Measurements from ENCODE around the gene CUBN.

CUBN gene

GRCh38 chr10:17068953-17069352 is 60.7 kb downstream of the CUBN start:
- TF ChIP-seq CTCF (IDR thresholded peaks at IDR 0.05; ENCODE audit: low read depth, low read length): no peak
- no peak for DNase-seq (ENCODE audit: low read depth in 2 of 2)
- H3K4me3 ChIP-seq (replicated peaks in 1 of 2; ENCODE audit: low read depth in 2 of 2, low read length in 2 of 2): no peak overlapping the region

- H3K4me3 ChIP-seq (replicated peaks in 1 of 2; ENCODE audit: low read depth in 2 of 2, low read length in 2 of 2): no peak overlapping the region
- peak in 1 of 2 donors; percentile 22 for DNase-seq (ENCODE audit: low read depth in 2 of 2)
- no peak for TF ChIP-seq CTCF (IDR thresholded peaks at IDR 0.05; ENCODE audit: low read depth, low read length)
These were observed 62.0 kb downstream of the CUBN start for GRCh38 chr10:17067376-17068264.

GRCh38 chr10:17066807-17067206 is 62.8 kb downstream of the CUBN start:
- H3K4me3 ChIP-seq (replicated peaks in 1 of 2; ENCODE audit: low read depth in 2 of 2, low read length in 2 of 2): no peak overlapping the region
- no peak for TF ChIP-seq CTCF (IDR thresholded peaks at IDR 0.05; ENCODE audit: low read depth, low read length)

GRCh38 chr10:17066000-17066399 is 63.6 kb downstream of the CUBN start:
- DNase-seq (ENCODE audit: low read depth in 2 of 2): peak in 1 of 2 donors; percentile 32

More at GRCh38 chr10:17066807-17067206, 62.8 kb downstream of the CUBN start:
- no peak for DNase-seq (ENCODE audit: low read depth in 2 of 2)

GRCh38 chr10:17065273-17065672 is 64.3 kb downstream of the CUBN start:
- DNase-seq (ENCODE audit: low read depth in 2 of 2): no peak
- TF ChIP-seq CTCF (IDR thresholded peaks at IDR 0.05; ENCODE audit: low read depth, low read length): no peak
- no peak overlapping the region for H3K4me3 ChIP-seq (replicated peaks in 1 of 2; ENCODE audit: low read depth in 2 of 2, low read length in 2 of 2)

More at GRCh38 chr10:17066000-17066399, 63.6 kb downstream of the CUBN start:
- H3K4me3 ChIP-seq (replicated peaks in 1 of 2; ENCODE audit: low read depth in 2 of 2, low read length in 2 of 2): no peak overlapping the region
- no peak for TF ChIP-seq CTCF (IDR thresholded peaks at IDR 0.05; ENCODE audit: low read depth, low read length)

- DNase-seq (ENCODE audit: low read depth in 2 of 2): no peak
- H3K4me3 ChIP-seq (replicated peaks in 1 of 2; ENCODE audit: low read depth in 2 of 2, low read length in 2 of 2): no peak overlapping the region
- TF ChIP-seq CTCF (IDR thresholded peaks at IDR 0.05; ENCODE audit: low read depth, low read length): no peak
These were observed 65.2 kb downstream of the CUBN start for GRCh38 chr10:17064435-17064834.
